ENCODE measurements around the gene PLP1. TPM values are rescaled to one million over a fixed set of nuclear protein-coding genes. Genes with fewer than 3 reads are reported as not detected.

PLP1 gene, protein sequence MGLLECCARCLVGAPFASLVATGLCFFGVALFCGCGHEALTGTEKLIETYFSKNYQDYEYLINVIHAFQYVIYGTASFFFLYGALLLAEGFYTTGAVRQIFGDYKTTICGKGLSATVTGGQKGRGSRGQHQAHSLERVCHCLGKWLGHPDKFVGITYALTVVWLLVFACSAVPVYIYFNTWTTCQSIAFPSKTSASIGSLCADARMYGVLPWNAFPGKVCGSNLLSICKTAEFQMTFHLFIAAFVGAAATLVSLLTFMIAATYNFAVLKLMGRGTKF
- total RNA-seq (2022; extraction: Qiagen RNA extraction; ENCODE audit: low read depth) = not detected in 5 replicates

DNA sequence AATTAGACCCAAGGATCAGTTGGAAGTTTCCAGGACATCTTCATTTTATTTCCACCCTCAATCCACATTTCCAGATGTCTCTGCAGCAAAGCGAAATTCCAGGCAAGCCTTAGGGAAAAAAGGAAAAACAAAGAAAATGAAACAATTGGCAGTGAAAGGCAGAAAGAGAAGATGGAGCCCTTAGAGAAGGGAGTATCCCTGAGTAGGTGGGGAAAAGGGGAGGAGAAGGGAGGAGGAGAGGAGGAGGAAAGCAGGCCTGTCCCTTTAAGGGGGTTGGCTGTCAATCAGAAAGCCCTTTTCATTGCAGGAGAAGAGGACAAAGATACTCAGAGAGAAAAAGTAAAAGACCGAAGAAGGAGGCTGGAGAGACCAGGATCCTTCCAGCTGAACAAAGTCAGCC, at the start of gene PLP1:
PLP1 (plus strand) TSS at position 295 of the 400 bp plus-strand sequence. CDS start 156 bp downstream, outside the sequence.

DNA sequence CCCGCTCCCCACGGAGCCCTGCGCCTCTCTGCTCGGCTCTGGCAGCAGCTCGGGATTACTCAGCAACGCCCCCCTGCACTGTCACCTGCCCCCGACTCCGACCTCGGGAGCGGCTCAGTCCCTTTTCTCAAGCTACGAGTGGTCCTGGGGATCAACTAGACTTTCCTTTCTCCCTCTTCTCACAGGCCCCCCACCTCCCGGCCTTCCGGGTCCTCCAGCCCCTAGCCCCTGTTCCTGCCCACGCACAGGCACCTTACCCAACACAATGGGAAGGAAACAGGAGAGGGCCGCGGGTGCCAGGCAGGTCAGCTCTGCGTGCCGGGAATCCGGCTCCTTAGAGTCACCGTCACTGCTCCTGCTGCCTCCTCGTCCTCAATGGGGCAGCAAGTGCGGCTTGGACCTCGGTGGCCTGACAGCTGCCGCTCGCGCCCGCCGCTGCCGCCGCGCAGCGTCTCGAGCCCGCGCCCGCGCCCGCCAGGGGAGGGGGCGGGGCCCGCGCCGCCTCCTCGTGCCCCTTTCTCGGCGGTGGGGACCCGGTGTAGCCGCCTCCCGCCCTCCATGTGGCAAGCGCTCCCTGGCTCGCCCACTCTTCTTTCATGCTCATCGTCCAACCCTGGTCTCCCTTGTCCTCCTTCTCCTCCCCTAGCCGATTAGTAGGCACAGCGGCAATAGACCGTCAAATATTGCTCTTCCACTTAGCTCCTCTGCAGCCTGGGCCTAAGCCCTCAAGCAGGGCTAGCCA, 55.3 kb downstream of the PLP1 start, which contains the start of gene RAB9B:
RAB9B (minus strand) TSS at position 455 of the 742 bp plus-strand sequence. CDS start 6,473 bp downstream, outside the sequence.

Other genes with a start within 250 kb of the PLP1 start
- 111 to 197 TPM (median 124 TPM) in 5 replicates for gene TCEAL4, start 191.3 kb upstream of the PLP1 start, total RNA-seq (2022; extraction: Qiagen RNA extraction; ENCODE audit: low read depth)
- gene TCEAL3, start 168.9 kb upstream of the PLP1 start, total RNA-seq (2022; extraction: Qiagen RNA extraction; ENCODE audit: low read depth) = 18.6 to 26.2 TPM (median 19.2 TPM) in 5 replicates
- gene TCEAL1, start 147.9 kb upstream of the PLP1 start, total RNA-seq (2022; extraction: Qiagen RNA extraction; ENCODE audit: low read depth) = 29.9 to 53.9 TPM (median 36.2 TPM) in 5 replicates
- 473 to 1,143 TPM (median 493 TPM) in 5 replicates for gene MORF4L2, start 90.1 kb upstream of the PLP1 start, total RNA-seq (2022; extraction: Qiagen RNA extraction; ENCODE audit: low read depth)
- 0.40 TPM in 1 of 5 replicates, not detected in the others for gene TMEM31, start 65.9 kb upstream of the PLP1 start, total RNA-seq (2022; extraction: Qiagen RNA extraction; ENCODE audit: low read depth)
- 0.04 TPM in 1 of 5 replicates, not detected in the others for gene RAB9B, start 55.4 kb downstream of the PLP1 start, total RNA-seq (2022; extraction: Qiagen RNA extraction; ENCODE audit: low read depth)
- gene TMSB15B, start 185.8 kb downstream of the PLP1 start, total RNA-seq (2022; extraction: Qiagen RNA extraction; ENCODE audit: low read depth) = 4.1 to 7.8 TPM (median 6.1 TPM) in 5 replicates
- gene H2BW1, start 236.9 kb downstream of the PLP1 start, total RNA-seq (2022; extraction: Qiagen RNA extraction; ENCODE audit: low read depth) = not detected in 5 replicates